ENCODE measurements around the gene SUCLG2. TPM values are rescaled to one million over a fixed set of nuclear protein-coding genes. Genes with fewer than 3 reads are reported as not detected.

The SUCLG2 gene
- polyA plus RNA-seq, 1 donor, result 143 TPM

- Histone ChIP-seq H3K27me3 (ENCODE audit: control insufficient read depth, insufficient read depth, low read length) (no peaks in the 10 kb centered on the region), H3K36me3 (ENCODE audit: control insufficient read depth, insufficient read depth, low read length) (peaks cover 13% of the 10 kb centered on the region), H3K4me3 (ENCODE audit: low read length) (no peak overlapping the region), H3K9me3 (ENCODE audit: control insufficient read depth, low read depth, low read length) (no peaks in the 10 kb centered on the region), H3K4me1 (ENCODE audit: control insufficient read depth, insufficient read depth, low read length) (no peaks in the 10 kb centered on the region), H3K27ac (ENCODE audit: low read length) (no peak overlapping the region)
- no peak for DNase-seq
- WGBS (ENCODE audit: insufficient coverage, low lambda C conversion rate), result no CpG with 5 or more reads among the region's 1 CpG
Measured at GRCh38 chr3:67495751-67496150, 158.7 kb downstream of the SUCLG2 start.

- DNase-seq, result no peak
- H3K4me3 ChIP-seq (ENCODE audit: low read length), result no peak overlapping the region
- no peak overlapping the region for H3K27ac ChIP-seq (ENCODE audit: low read length)
- H3K9me3 ChIP-seq (ENCODE audit: control insufficient read depth, low read depth, low read length), result no peaks in the 10 kb centered on the region
- WGBS (ENCODE audit: insufficient coverage, low lambda C conversion rate), result 95% methylated on average over 3 of the region's 3 CpGs
- H3K27me3 ChIP-seq (ENCODE audit: control insufficient read depth, insufficient read depth, low read length), result no peaks in the 10 kb centered on the region
- H3K36me3 ChIP-seq (ENCODE audit: control insufficient read depth, insufficient read depth, low read length), result peaks cover 11% of the 10 kb centered on the region
- H3K4me1 ChIP-seq (ENCODE audit: control insufficient read depth, insufficient read depth, low read length), result no peaks in the 10 kb centered on the region
Measured at GRCh38 chr3:67493808-67494207, 160.6 kb downstream of the SUCLG2 start.

DNA sequence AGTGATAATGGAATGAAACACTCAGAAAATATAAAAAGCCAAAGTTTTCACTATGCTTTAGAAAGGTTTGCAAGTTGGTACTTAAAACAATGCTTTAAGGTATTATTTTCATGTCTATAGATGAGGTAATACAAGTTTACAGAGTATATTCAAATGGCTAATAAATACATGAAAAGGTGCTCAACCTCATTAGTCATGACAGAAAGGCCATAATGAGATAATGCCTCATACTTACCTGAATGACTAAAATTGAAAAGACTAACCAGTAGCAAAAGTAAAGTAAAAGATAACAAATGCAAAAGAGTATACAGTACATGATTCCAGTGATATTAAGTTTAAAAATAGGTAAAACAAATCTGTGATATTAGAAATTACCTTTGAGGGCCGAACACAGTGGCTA, 163.8 kb downstream of the SUCLG2 start:
- H3K36me3 ChIP-seq (ENCODE audit: control insufficient read depth, insufficient read depth, low read length), result peaks cover 11% of the 10 kb centered on the region
- H3K9me3 ChIP-seq (ENCODE audit: control insufficient read depth, low read depth, low read length), result no peaks in the 10 kb centered on the region
- H3K4me1 ChIP-seq (ENCODE audit: control insufficient read depth, insufficient read depth, low read length), result no peaks in the 10 kb centered on the region
- DNase-seq, result no peak
- H3K27me3 ChIP-seq (ENCODE audit: control insufficient read depth, insufficient read depth, low read length), result no peaks in the 10 kb centered on the region
- WGBS (ENCODE audit: insufficient coverage, low lambda C conversion rate), result no CpG with 5 or more reads among the region's 1 CpG
- no peak overlapping the region for H3K4me3 ChIP-seq (ENCODE audit: low read length)
- no peak overlapping the region for H3K27ac ChIP-seq (ENCODE audit: low read length)

DNA sequence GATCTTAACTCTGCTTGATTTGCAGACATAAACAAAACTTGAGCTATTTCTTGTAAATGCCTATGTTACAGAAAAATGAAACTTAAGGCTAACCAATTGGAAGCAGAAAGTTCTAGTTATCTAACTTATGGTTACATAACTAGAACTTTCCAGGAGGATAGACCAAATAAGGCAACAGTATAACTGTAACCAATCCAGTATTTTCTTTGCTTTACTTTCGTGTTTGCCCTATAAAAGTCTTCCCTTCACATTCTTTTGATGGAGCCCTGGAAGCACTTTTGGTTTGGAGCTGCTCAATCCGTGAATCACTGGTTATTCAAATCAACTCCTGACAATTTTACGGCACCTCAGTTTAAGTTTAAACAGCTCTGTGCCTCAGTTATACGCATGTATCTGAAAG, 164.6 kb downstream of the SUCLG2 start:
- no peak overlapping the region for H3K4me3 ChIP-seq (ENCODE audit: low read length)
- H3K4me1 ChIP-seq (ENCODE audit: control insufficient read depth, insufficient read depth, low read length), result no peaks in the 10 kb centered on the region
- WGBS (ENCODE audit: insufficient coverage, low lambda C conversion rate), result 53% methylated on average over 4 of the region's 4 CpGs
- H3K27ac ChIP-seq (ENCODE audit: low read length), result no peak overlapping the region
- H3K27me3 ChIP-seq (ENCODE audit: control insufficient read depth, insufficient read depth, low read length), result no peaks in the 10 kb centered on the region
- H3K36me3 ChIP-seq (ENCODE audit: control insufficient read depth, insufficient read depth, low read length), result peaks cover 6% of the 10 kb centered on the region
- no peaks in the 10 kb centered on the region for H3K9me3 ChIP-seq (ENCODE audit: control insufficient read depth, low read depth, low read length)
- DNase-seq, result no peak

DNA sequence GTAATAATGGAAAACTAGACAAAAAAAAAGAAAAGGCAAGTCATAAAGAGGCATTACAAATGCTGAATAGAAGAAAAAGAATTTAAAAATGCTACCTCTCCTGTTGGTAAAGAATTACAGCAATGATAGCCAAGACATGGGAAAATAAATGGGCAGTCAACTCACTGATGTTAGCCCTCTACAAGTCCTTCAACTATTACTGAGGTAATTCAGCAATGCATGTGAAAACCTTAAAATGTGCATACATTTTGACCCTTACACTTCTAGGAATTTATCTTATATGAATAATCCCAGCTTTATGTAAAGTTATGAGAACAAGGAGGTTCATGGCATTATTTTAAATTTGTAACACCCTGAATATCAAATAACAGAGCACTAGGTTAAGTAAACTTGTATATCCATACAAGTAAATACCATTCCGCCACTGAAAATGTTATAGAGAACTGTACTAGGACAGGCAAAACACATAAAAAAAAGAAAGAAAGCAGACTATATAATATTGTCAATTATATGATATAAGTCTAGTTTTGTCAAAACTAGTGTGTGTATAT, 166.8 kb downstream of the SUCLG2 start:
- Histone ChIP-seq H3K27me3 (ENCODE audit: control insufficient read depth, insufficient read depth, low read length) (no peaks in the 10 kb centered on the region), H3K4me3 (ENCODE audit: low read length) (no peak overlapping the region), H3K9me3 (ENCODE audit: control insufficient read depth, low read depth, low read length) (no peaks in the 10 kb centered on the region), H3K4me1 (ENCODE audit: control insufficient read depth, insufficient read depth, low read length) (no peaks in the 10 kb centered on the region), H3K36me3 (ENCODE audit: control insufficient read depth, insufficient read depth, low read length) (peaks cover 3% of the 10 kb centered on the region), H3K27ac (ENCODE audit: low read length) (no peak overlapping the region)
- WGBS (ENCODE audit: insufficient coverage, low lambda C conversion rate), result no CpG with 5 or more reads among the region's 1 CpG
- no peak for DNase-seq

GRCh38 chr3:67486883-67487282, 167.5 kb downstream of the SUCLG2 start:
- Histone ChIP-seq H3K27ac (ENCODE audit: low read length) (no peak overlapping the region), H3K36me3 (ENCODE audit: control insufficient read depth, insufficient read depth, low read length) (peaks cover 3% of the 10 kb centered on the region), H3K27me3 (ENCODE audit: control insufficient read depth, insufficient read depth, low read length) (no peaks in the 10 kb centered on the region), H3K4me1 (ENCODE audit: control insufficient read depth, insufficient read depth, low read length) (no peaks in the 10 kb centered on the region), H3K4me3 (ENCODE audit: low read length) (no peak overlapping the region), H3K9me3 (ENCODE audit: control insufficient read depth, low read depth, low read length) (no peaks in the 10 kb centered on the region)
- DNase-seq, result no peak
- WGBS (ENCODE audit: insufficient coverage, low lambda C conversion rate), result no CpG with 5 or more reads among the region's 1 CpG

DNA sequence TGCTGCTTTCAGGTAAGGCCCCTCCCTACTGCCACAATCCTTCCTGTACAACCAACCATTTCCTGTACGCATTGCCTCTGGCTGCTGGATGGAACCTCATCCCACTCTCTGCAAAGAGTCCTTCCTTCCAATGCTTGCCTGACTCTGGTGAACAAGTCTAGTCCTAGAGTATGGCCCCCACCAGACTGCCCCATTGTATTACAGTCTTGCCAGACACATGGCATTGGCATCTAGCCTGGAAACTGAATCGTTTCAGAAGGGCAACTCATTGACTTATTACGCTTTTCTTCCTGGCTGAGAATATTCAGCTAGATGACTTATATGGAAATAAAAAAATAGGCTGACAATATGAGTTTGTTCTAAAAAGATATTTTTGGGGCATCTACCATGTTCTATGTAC, 170.3 kb downstream of the SUCLG2 start:
- 91% methylated on average over 1 of the region's 3 CpGs for WGBS (ENCODE audit: insufficient coverage, low lambda C conversion rate)
- no peak overlapping the region for H3K27ac ChIP-seq (ENCODE audit: low read length)
- no peaks in the 10 kb centered on the region for H3K27me3 ChIP-seq (ENCODE audit: control insufficient read depth, insufficient read depth, low read length)
- no peaks in the 10 kb centered on the region for H3K4me1 ChIP-seq (ENCODE audit: control insufficient read depth, insufficient read depth, low read length)
- no peak overlapping the region for H3K4me3 ChIP-seq (ENCODE audit: low read length)
- H3K9me3 ChIP-seq (ENCODE audit: control insufficient read depth, low read depth, low read length), result no peaks in the 10 kb centered on the region
- no peak for DNase-seq
- H3K36me3 ChIP-seq (ENCODE audit: control insufficient read depth, insufficient read depth, low read length), result peaks cover 6% of the 10 kb centered on the region

GRCh38 chr3:67481126-67481525, 173.3 kb downstream of the SUCLG2 start:
- no peak for DNase-seq
- Histone ChIP-seq H3K27ac (ENCODE audit: low read length) (no peak overlapping the region), H3K36me3 (ENCODE audit: control insufficient read depth, insufficient read depth, low read length) (peaks cover 10% of the 10 kb centered on the region), H3K4me1 (ENCODE audit: control insufficient read depth, insufficient read depth, low read length) (no peaks in the 10 kb centered on the region), H3K27me3 (ENCODE audit: control insufficient read depth, insufficient read depth, low read length) (no peaks in the 10 kb centered on the region), H3K9me3 (ENCODE audit: control insufficient read depth, low read depth, low read length) (no peaks in the 10 kb centered on the region), H3K4me3 (ENCODE audit: low read length) (no peak overlapping the region)
- no CpG with 5 or more reads among the region's 4 CpGs for WGBS (ENCODE audit: insufficient coverage, low lambda C conversion rate)

GRCh38 chr3:67478423-67478822, 176.0 kb downstream of the SUCLG2 start:
- DNase-seq, result no peak
- no peaks in the 10 kb centered on the region for H3K27me3 ChIP-seq (ENCODE audit: control insufficient read depth, insufficient read depth, low read length)
- no peaks in the 10 kb centered on the region for H3K9me3 ChIP-seq (ENCODE audit: control insufficient read depth, low read depth, low read length)
- no peak overlapping the region for H3K27ac ChIP-seq (ENCODE audit: low read length)
- H3K4me1 ChIP-seq (ENCODE audit: control insufficient read depth, insufficient read depth, low read length), result no peaks in the 10 kb centered on the region
- 97% methylated on average over 5 of the region's 7 CpGs for WGBS (ENCODE audit: insufficient coverage, low lambda C conversion rate)
- no peak overlapping the region for H3K4me3 ChIP-seq (ENCODE audit: low read length)
- H3K36me3 ChIP-seq (ENCODE audit: control insufficient read depth, insufficient read depth, low read length), result peaks cover 14% of the 10 kb centered on the region

DNA sequence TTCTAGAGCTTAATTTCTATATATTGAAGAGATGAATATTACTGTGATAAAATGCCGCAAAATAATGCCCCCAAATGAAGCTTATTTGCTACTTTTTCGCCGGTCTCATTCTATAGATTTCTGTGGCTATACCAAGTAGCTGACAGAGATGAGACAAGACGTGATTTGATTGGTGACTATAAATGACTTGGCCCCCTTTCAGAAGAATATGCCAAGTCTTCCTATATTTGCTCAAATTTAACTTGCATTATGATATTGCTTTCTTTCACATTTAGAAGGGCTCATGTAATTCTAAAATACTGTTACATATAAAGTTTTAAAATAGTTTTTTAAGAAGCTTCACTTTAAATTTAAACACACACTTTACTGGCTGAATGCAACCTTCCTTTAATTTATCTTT, 180.1 kb downstream of the SUCLG2 start:
- DNase-seq, result no peak
- Histone ChIP-seq H3K4me1 (ENCODE audit: control insufficient read depth, insufficient read depth, low read length) (no peaks in the 10 kb centered on the region), H3K27ac (ENCODE audit: low read length) (no peak overlapping the region), H3K27me3 (ENCODE audit: control insufficient read depth, insufficient read depth, low read length) (no peaks in the 10 kb centered on the region), H3K9me3 (ENCODE audit: control insufficient read depth, low read depth, low read length) (no peaks in the 10 kb centered on the region), H3K36me3 (ENCODE audit: control insufficient read depth, insufficient read depth, low read length) (peaks cover 14% of the 10 kb centered on the region), H3K4me3 (ENCODE audit: low read length) (no peak overlapping the region)
- WGBS (ENCODE audit: insufficient coverage, low lambda C conversion rate), result 100% methylated on average over 1 of the region's 4 CpGs

GRCh38 chr3:67472674-67473201, 181.7 kb downstream of the SUCLG2 start:
- no peak for DNase-seq
- WGBS (ENCODE audit: insufficient coverage, low lambda C conversion rate), result 80% methylated on average over 1 of the region's 2 CpGs
- no peaks in the 10 kb centered on the region for H3K4me1 ChIP-seq (ENCODE audit: control insufficient read depth, insufficient read depth, low read length)
- no peaks in the 10 kb centered on the region for H3K27me3 ChIP-seq (ENCODE audit: control insufficient read depth, insufficient read depth, low read length)
- peaks cover 14% of the 10 kb centered on the region for H3K36me3 ChIP-seq (ENCODE audit: control insufficient read depth, insufficient read depth, low read length)
- H3K27ac ChIP-seq (ENCODE audit: low read length), result no peak overlapping the region
- H3K4me3 ChIP-seq (ENCODE audit: low read length), result no peak overlapping the region
- H3K9me3 ChIP-seq (ENCODE audit: control insufficient read depth, low read depth, low read length), result no peaks in the 10 kb centered on the region
